GM12801 (cell line): Measurements from ENCODE around the gene NCEH1.

Experiments
- TF ChIP-seq, protein P1 (sequence below): IDR thresholded peaks from one replicate; pipeline ENCODE4 v1.5.1; 2011; ENCODE audit warnings: control low read depth; ENCODE audit not compliant: insufficient read length; ENCODE audit errors: extremely low read depth

The NCEH1 gene

DNA sequence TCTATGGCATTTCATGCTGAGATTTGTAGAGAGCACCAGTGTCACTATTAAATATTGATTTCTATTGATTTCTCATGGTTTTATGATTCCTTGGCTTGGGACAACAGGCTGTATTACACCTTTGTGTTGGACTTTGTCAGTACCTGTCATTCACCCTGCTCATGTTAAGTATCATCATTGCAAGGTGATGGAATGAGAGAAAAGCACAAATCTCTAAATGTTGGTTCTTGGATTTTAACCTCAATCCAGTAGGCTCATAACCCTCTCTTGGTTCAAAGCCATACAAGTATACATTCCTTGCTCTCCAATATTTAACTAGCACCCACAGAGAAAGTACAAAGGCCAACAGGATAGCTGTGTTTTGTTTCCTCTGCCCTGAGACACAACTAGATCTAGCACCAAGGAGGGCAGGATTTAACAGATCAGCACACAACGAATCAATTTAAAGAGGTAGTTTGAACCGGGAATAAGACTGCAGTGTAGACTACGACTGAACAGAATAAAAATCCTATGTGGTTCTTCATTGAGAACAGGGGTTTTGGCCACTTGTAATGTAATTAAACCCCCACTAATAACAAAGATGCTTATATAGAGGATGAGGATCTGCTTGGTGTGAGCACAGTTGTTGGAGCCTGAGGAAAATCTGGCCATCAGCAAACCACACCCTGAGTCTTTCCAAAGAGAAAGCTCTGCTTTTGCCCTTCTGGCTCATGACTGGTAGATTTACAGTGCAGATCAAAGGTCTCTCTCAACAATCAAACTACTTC, 109.6 kb downstream of the NCEH1 start:
- TF ChIP-seq, protein P1, sequence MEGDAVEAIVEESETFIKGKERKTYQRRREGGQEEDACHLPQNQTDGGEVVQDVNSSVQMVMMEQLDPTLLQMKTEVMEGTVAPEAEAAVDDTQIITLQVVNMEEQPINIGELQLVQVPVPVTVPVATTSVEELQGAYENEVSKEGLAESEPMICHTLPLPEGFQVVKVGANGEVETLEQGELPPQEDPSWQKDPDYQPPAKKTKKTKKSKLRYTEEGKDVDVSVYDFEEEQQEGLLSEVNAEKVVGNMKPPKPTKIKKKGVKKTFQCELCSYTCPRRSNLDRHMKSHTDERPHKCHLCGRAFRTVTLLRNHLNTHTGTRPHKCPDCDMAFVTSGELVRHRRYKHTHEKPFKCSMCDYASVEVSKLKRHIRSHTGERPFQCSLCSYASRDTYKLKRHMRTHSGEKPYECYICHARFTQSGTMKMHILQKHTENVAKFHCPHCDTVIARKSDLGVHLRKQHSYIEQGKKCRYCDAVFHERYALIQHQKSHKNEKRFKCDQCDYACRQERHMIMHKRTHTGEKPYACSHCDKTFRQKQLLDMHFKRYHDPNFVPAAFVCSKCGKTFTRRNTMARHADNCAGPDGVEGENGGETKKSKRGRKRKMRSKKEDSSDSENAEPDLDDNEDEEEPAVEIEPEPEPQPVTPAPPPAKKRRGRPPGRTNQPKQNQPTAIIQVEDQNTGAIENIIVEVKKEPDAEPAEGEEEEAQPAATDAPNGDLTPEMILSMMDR, result no peak

DNA sequence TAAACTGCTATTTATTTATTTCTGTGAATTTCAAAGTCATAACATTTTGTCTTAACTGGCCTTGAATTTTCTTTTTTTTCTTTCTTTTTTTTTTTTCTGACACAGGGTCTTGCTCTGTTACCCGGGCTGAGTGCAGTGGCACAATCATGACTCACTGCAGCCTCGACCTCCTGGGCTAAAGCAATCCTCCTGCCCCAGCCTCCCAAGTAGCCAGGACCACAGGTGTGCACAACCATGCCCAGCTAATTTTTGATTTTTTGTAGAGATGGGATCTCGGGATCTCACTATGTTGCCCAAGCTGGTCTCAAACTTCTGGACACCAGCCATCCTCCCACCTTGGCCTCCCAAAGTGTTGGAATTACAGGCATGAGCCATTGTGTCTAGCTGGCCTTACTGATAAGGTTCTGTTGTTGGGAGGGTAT, 110.2 kb downstream of the NCEH1 start:
- TF ChIP-seq, protein P1, result no peak

DNA sequence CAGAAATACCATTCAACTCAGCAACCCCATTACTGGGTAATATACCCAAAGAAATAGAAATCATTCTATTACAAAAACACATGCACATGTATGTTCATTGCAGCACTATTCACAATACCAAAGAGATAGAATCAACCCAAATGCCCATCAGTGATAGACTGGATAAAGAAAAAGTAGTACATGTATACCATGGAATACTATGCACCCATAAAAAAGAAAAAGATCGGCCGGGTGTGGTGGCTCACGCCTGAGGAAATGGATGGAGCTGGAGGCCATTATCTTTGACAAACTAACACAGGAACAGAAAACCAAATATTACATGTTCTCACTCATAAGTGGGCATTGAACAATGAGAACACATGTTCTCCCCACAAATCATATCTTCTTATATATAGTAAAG, 112.0 kb downstream of the NCEH1 start:
- TF ChIP-seq, protein P1, result no peak

DNA sequence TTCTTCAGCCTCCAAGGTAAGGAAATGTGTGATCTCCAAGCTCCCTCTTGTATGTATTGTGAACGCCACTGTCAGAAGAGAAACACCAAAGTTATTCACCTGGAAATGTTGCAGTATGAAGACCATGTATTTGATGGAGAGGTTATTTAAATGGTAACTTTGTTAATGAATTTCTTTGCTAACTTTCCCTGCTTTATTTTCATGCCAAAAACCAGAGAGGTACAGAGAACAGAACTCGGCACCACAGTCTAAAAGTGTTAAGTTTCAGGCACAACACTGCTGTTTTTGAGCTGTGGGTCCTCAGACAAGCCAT, 114.5 kb downstream of the NCEH1 start:
- TF ChIP-seq, protein P1, result no peak

DNA sequence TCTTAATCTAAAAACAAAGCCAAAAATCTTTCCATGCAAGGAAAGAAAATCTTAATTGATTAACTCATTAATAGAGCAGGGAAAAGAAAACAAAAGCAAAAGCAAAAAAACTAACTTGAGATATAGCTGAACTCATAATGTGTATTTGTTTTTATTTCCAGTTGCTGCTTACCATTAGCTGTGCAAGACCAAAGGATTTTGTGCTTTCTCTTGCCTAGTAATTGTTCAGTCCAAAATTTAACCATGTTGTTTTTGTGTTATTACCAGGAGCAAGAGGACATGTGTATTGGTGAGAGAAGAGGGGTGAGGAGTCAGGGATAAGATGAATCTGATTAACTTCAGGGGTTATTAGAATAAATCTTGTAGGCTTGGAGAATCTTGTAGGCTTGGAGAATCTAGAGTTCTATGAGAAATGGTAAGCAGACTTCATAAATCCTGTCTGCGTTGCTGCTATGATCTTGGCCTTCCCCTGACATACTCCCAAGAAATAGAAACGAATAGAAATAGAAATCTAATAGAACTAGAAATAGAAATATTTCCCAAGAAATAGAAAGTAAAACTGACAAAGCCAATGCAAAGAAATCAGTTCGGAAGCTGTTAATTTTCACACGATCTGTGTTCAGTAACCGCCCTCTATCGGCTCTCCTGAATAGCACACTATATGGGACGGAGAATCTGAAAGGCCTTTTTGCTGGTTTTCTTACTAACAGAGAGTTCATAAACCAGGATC, 115.0 kb downstream of the NCEH1 start:
- TF ChIP-seq, protein P1, result no peak

DNA sequence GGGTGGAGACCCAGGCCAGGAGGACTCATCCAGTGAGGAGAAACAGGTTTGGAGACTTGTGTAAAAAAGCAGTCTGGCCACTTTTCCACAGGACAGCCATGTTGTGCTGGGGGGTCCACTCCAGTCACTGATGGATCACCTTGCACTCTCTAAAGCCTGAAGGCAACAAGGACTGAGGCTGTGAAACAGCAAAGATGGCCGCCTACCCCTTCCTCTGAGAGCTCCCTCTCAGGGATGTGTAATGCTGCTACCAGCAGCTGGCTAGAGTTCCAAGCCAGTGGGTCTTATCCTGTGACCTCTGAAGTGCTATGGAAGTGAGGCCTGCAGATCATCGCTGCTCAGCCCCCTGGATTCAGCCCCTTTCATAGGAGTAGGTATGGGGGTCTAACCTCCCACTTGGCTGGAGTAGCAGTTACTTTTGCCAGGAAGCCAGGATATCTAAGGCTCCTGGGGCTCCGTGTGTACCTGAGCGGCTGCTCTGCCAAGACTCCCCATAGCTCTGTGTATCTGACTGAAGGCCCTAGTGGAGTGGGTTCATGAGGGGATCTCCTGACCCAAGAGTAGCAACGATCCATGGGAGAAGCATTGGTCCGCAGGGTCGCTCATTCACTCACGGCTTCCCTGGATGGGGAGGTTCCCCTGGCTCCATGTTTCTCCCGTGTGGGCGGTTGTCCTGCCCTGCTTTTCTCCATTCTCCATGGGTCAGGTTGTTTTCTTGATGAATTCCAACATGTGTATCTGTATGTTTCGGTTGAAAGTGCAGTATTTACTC, 117.8 kb downstream of the NCEH1 start:
- TF ChIP-seq, protein P1, result no peak
